Cerebellar cortex (tissue), 1 donor: ENCODE results near the gene OR6V1.
"Not testable (repeated sequence)": the region's sequence is repeated elsewhere in the genome, so short reads cannot be mapped to it uniquely, and the experiment has no call there.

ENCODE experiments used
- DNase-seq: peaks from one replicate; pipeline ENCODE4 v3.0.0-alpha.2; 2015; ENCODE audit warnings: low spot score

The OR6V1 gene

GRCh38 chr7:143042790-143043271 is 9.3 kb upstream of the OR6V1 start:
- no peak for DNase-seq

- DNase-seq = no peak
These were observed 8.8 kb upstream of the OR6V1 start for GRCh38 chr7:143043391-143043790.

GRCh38 chr7:143046426-143046851 is 5.7 kb upstream of the OR6V1 start:
- DNase-seq = no peak

GRCh38 chr7:143047326-143047725 is 4.8 kb upstream of the OR6V1 start:
- DNase-seq = no peak

GRCh38 chr7:143048827-143049226 is 3.3 kb upstream of the OR6V1 start:
- DNase-seq = no peak

GRCh38 chr7:143049362-143049761 is 2.8 kb upstream of the OR6V1 start:
- DNase-seq = no peak

GRCh38 chr7:143050931-143051330 is 1.2 kb upstream of the OR6V1 start:
- no peak for DNase-seq

GRCh38 chr7:143054621-143055020 is 2.5 kb downstream of the OR6V1 start:
- DNase-seq = no peak

- no peak for DNase-seq
These were observed 3.6 kb downstream of the OR6V1 start for GRCh38 chr7:143055754-143056153.

GRCh38 chr7:143063741-143064140 is 11.6 kb downstream of the OR6V1 start:
- DNase-seq = no peak

GRCh38 chr7:143068446-143068845 is 16.3 kb downstream of the OR6V1 start:
- no peak for DNase-seq

GRCh38 chr7:143069912-143070500 is 17.9 kb downstream of the OR6V1 start:
- DNase-seq = no peak

- DNase-seq = no peak
These were observed 21.4 kb downstream of the OR6V1 start for GRCh38 chr7:143073556-143073955.

GRCh38 chr7:143074141-143074540 is 22.0 kb downstream of the OR6V1 start:
- DNase-seq = no peak

- no peak for DNase-seq
These were observed 33.0 kb downstream of the OR6V1 start for GRCh38 chr7:143085109-143085508.

GRCh38 chr7:143085610-143086009 is 33.5 kb downstream of the OR6V1 start:
- DNase-seq = not testable (repeated sequence)

- not testable (repeated sequence) for DNase-seq
These were observed 36.5 kb downstream of the OR6V1 start for GRCh38 chr7:143088549-143089231.

GRCh38 chr7:143096146-143096545 is 44.0 kb downstream of the OR6V1 start:
- DNase-seq = no peak

GRCh38 chr7:143099579-143099978 is 47.4 kb downstream of the OR6V1 start:
- not testable (repeated sequence) for DNase-seq
